Measurements from ENCODE around the gene ADAM23.

DNA sequence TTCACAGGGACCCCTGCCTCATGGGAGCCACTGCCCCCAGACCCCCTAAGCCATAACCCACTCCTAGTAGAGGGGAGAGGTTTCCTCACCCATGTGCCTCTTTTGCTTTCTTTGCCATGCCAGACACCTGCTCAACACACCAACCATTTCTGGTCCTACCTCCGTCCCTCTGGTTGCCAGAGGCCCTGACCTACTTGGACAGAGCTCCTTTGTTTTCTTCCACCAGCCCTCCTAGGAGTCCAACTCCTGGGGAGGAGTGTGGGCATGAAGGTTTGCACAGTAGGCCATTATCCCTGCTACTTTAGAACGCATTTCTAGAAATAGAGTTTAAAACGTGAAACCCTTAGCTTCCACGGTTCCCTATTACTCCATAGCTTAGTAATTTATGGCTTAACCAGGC, 122.3 kb downstream of the ADAM23 start:
- TF ChIP-seq, protein P1, sequence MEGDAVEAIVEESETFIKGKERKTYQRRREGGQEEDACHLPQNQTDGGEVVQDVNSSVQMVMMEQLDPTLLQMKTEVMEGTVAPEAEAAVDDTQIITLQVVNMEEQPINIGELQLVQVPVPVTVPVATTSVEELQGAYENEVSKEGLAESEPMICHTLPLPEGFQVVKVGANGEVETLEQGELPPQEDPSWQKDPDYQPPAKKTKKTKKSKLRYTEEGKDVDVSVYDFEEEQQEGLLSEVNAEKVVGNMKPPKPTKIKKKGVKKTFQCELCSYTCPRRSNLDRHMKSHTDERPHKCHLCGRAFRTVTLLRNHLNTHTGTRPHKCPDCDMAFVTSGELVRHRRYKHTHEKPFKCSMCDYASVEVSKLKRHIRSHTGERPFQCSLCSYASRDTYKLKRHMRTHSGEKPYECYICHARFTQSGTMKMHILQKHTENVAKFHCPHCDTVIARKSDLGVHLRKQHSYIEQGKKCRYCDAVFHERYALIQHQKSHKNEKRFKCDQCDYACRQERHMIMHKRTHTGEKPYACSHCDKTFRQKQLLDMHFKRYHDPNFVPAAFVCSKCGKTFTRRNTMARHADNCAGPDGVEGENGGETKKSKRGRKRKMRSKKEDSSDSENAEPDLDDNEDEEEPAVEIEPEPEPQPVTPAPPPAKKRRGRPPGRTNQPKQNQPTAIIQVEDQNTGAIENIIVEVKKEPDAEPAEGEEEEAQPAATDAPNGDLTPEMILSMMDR (conservative IDR thresholded peaks at IDR 0.05), result no peak
- TF ChIP-seq ZFX (IDR thresholded peaks at IDR 0.05), result no peak
